ENCODE results near the gene ZNF543. TPM values are rescaled to one million over a fixed set of nuclear protein-coding genes. Genes with fewer than 3 reads are reported as not detected.
"Not testable (repeated sequence)": the region's sequence is repeated elsewhere in the genome, so short reads cannot be mapped to it uniquely, and the experiment has no call there.

The ZNF543 gene
- total RNA-seq, result 1 to 10 TPM; 7.0 to 7.5 TPM

DNA sequence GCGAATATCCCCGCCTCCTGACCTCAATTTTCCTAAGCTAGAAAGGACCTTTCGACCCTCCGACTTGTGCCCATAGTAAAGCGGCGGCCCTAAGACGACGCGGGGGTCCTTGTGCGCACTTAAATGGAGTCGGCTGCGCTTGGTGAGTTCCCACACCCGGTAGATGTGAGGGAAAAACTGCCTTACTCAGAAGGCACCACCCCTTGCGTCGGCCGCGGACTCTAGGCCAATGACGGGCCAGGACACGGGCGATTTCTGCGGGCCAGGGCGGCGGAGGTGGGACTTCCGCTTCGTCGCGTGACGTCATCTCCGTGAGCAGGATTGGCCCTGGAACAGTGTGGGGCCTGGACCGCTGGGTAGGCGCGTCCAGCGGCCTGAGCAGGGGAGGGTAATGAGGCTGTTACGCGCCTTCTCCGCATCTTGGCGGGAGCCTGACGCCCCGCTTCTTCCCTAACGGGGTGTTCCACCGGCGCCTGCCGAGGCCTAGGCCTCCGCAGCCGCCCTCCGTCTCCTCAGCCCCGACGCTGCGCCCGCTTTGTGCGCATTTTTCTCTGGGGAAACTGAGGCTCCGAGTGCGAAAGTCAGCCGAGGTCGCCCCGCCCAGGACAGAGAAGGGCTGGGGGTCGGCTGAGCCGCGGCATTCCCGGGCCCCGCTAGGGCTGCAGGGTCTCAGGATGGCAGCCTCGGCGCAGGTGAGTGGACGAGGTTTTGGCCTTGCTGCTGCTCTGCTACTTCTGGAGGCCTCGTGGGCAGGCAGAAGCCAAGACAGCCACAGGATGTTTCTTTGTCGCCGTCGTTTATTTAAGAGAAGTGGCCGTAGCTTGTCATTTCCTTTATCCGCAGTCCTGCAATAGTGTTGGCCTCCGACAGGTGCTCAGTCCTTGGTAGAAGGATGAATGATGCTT lies at the start of gene ZNF543:
Gene ZNF543 (plus strand): TSS at position 293 of the 905 bp plus-strand sequence. CDS start 382 bp downstream, at position 675.
- ATAC-seq (peak; percentile 97), DNase-seq (peak; percentile 96)
- Mint-ChIP-seq H3K27me3 (ENCODE audit: low read depth) (peaks cover 20% of the 10 kb centered on the region), H3K27ac (peak within 1 kb of the TSS; percentile 97), H3K4me1 (ENCODE audit: low read depth) (peaks cover 29% of the 10 kb centered on the region), H3K4me3 (peak within 1 kb of the TSS; percentile 92), H3K36me3 (ENCODE audit: low read depth) (peaks cover 42% of the 10 kb centered on the region), H3K9me3 (ENCODE audit: insufficient read depth) (peaks cover 3% of the 10 kb centered on the region)
- POLR2A ChIA-PET, result interaction anchor here (0.6 to 1.6 kb wide), 7 partner anchors 9 to 238 kb away, joined by 3 to 7 read pairs (median 3); partner anchors contain the start of genes ZNF304 and ZNF460
- CTCF ChIA-PET, result no interaction called here

DNA sequence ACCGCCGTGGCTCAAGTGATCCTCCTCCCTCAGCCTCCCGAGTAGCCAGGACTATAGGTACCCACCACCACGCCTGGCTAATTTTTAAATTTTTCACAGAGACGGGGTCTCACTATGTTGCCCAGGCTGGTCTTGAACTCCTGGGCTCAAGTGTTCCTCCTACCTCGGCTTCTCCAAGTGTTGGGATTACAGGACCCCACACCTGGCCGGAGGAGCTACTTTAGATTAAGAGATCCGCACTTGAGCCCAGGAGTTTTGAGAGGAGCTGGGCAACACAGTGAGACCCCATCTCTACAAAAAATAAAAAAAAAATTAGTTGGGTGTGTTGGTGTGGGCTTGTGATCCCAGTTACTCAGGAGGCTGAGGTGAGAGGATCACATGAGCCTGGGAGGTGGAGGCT lies 49.0 kb upstream of the ZNF543 start:
- H3K27ac Mint-ChIP-seq, result no peak overlapping the region
- no peaks in the 10 kb centered on the region for H3K4me1 Mint-ChIP-seq (ENCODE audit: low read depth)
- H3K27me3 Mint-ChIP-seq (ENCODE audit: low read depth), result no peaks in the 10 kb centered on the region
- no peak for ATAC-seq
- DNase-seq, result no peak
- POLR2A ChIA-PET, result no interaction called here
- no peaks in the 10 kb centered on the region for H3K9me3 Mint-ChIP-seq (ENCODE audit: insufficient read depth)
- CTCF ChIA-PET, result no interaction called here
- no peak overlapping the region for H3K4me3 Mint-ChIP-seq
- H3K36me3 Mint-ChIP-seq (ENCODE audit: low read depth), result peaks cover 22% of the 10 kb centered on the region

DNA sequence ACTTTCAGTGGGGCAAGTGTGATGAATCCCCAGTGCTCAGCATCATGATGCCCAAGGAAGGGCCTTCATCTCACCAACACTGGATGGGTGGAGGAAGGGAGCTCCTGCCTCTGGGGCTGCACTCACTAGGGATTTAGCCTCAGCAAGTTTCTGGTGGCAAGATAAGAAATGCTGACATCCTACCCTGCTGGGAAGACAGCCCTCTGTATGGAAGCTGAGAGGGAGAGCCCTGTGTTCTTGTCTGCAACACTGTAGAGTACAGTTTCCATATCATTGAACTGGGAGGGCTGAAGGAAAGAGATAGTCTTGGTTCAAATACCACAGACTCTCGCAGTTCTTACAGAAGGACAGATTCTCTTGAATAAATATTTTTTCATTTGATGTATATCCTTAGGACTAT lies 47.3 kb upstream of the ZNF543 start:
- Mint-ChIP-seq H3K9me3 (ENCODE audit: insufficient read depth) (no peaks in the 10 kb centered on the region), H3K4me3 (no peak overlapping the region), H3K4me1 (ENCODE audit: low read depth) (no peaks in the 10 kb centered on the region), H3K27ac (no peak overlapping the region), H3K27me3 (ENCODE audit: low read depth) (no peaks in the 10 kb centered on the region), H3K36me3 (ENCODE audit: low read depth) (peaks cover 21% of the 10 kb centered on the region)
- DNase-seq (no peak), ATAC-seq (no peak)
- POLR2A ChIA-PET, result interaction anchor here (1.1 kb wide), 1 partner anchor 9 kb away, joined by 3 read pairs; no protein-coding TSS in a partner anchor
- CTCF ChIA-PET, result no interaction called here

DNA sequence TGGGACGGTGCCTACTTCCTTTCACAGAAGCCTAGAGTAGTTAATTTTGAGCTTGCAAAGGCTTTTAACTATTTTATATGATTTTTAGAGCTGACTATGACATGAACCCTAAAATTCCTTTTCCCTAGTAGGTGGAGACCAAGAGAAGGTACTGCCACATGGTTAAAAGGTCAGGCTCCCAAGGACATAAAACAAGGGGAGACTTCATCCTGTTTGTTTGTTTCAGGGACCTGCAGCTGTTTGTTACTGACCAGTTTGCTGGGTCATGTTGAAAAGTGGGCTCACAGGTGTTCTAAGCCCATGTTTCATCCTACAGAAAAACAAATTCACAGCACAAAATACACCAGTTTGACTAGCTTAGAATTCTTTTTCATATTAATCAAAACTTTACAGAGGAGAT lies 43.8 kb upstream of the ZNF543 start:
- CTCF ChIA-PET, result no interaction called here
- ATAC-seq (no peak), DNase-seq (no peak)
- H3K27me3 Mint-ChIP-seq (ENCODE audit: low read depth), result no peaks in the 10 kb centered on the region
- H3K9me3 Mint-ChIP-seq (ENCODE audit: insufficient read depth), result no peaks in the 10 kb centered on the region
- no peak overlapping the region for H3K4me3 Mint-ChIP-seq
- POLR2A ChIA-PET, result interaction anchor here (1.0 kb wide), 1 partner anchor 35 kb away, joined by 4 read pairs; no protein-coding TSS in a partner anchor
- no peak overlapping the region for H3K27ac Mint-ChIP-seq
- H3K4me1 Mint-ChIP-seq (ENCODE audit: low read depth), result peaks cover 5% of the 10 kb centered on the region
- peaks cover 25% of the 10 kb centered on the region for H3K36me3 Mint-ChIP-seq (ENCODE audit: low read depth)

DNA sequence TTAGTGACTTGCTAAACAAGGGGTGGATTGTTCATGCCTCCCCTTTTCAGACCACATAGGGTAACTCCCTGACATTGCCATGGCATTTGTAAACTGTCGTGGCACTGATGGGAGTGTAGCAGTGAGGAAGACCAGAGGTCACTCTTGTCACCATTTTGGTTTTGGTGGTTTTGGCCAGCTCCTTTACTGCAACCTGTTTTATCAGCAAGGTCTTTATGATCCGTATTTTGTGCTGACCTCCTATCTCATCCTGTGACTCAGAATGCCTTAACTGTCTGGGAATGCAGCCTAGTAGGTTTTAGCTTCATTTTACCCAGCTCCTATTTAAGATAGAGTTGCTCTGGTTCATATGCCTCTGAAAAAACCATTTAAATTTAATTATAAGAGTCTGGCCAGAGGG lies 41.8 kb upstream of the ZNF543 start:
- Mint-ChIP-seq H3K4me1 (ENCODE audit: low read depth) (peaks cover 23% of the 10 kb centered on the region), H3K36me3 (ENCODE audit: low read depth) (peaks cover 33% of the 10 kb centered on the region)
- H3K27ac Mint-ChIP-seq; H3K4me3 Mint-ChIP-seq; POLR2A ChIA-PET; H3K9me3 Mint-ChIP-seq (ENCODE audit: insufficient read depth); H3K27me3 Mint-ChIP-seq (ENCODE audit: low read depth); ATAC-seq; DNase-seq; CTCF ChIA-PET: not testable (repeated sequence)

DNA sequence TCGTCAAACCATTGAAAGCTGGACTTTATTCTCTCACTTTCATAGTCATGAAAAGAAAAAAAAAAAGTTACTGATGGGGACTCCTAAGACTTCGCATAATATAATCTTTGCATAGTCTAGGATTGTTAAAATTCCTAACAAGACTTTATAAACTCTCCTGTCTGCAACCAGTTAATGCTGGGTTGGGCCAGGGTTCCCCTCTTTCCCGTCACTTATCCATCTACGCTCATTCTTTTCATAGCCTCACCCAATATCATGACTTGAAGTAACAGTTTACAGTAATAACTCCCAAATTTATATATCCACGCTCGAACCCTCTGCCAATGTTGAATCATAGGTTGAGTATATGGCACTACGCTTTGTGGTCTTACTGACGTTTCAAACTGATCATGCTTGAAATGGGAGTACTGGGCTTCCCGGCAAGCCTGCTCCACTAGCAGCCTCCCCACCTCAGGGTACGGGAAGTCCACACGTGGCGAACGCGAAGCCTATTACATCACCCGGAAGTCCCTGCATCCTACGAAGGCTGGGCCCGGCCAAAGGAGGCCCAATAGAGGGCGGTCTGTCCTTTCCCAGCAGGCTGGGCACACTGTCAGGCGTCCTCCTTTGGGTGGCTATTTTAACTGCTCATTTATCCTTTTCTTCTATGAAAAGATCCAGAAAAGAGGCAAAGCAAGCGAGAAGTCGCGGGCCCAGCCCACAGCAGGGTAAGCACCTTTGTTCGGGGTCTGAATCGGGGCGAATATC lies 40.7 kb upstream of the ZNF543 start:
- ChIA-PET POLR2A (interaction anchor here (1.0 kb wide), 1 partner anchor 42 kb away, joined by 7 read pairs; no protein-coding TSS in a partner anchor), CTCF (no interaction called here)
- DNase-seq (peak; percentile 85), ATAC-seq (peak; percentile 76)
- Mint-ChIP-seq H3K4me1 (ENCODE audit: low read depth) (peaks cover 33% of the 10 kb centered on the region), H3K27me3 (ENCODE audit: low read depth) (no peaks in the 10 kb centered on the region), H3K9me3 (ENCODE audit: insufficient read depth) (no peaks in the 10 kb centered on the region), H3K36me3 (ENCODE audit: low read depth) (peaks cover 37% of the 10 kb centered on the region), H3K4me3 (no peak overlapping the region), H3K27ac (no peak overlapping the region)

DNA sequence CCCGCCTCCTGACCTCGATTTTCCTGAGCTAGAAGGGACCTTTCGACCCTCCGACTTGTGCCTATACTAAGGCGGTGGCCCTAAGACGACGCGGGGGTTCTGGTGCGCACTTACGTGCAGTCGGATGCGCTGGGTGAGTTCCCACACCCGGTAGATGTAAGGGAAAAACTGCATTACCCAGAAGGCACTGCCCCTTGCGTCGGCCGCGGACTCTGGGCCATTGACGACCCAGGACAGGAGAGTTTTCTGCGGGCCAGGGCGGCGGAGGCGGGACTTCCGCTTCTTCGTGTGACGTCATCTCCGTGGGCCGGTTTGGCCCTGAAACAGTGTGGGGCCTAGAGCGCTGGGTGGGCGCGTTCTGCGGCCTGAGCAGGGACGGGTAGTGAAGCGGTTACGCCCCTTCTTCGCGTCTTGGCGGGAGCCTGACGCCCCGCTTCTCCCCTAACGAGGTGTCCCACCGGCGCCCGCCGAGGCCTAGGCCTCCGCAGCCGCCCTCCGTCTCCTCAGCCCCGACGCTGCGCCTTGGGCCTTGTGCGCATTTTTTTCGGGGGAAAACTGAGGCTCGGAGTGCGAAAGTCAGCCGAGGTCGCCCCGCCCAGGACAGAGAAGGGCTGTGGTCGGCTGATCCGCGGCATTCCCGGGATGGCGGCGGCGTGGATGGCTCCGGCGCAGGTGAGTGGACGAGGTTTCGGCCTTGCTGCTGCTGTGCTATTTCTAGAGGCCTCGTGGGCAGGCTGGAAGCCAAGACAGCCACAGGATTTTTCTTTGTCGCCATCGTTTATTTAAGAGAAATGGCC lies 39.9 kb upstream of the ZNF543 start, which contains the start of gene ZNF460:
Gene ZNF460 (plus strand): TSS at position 321 of the 797 bp plus-strand sequence. CDS start 322 bp downstream, at position 643.
- Mint-ChIP-seq H3K9me3 (ENCODE audit: insufficient read depth) (no peaks in the 10 kb centered on the region), H3K27me3 (ENCODE audit: low read depth) (no peaks in the 10 kb centered on the region), H3K27ac (no peak within 1 kb of the TSS), H3K4me3 (no peak within 1 kb of the TSS), H3K36me3 (ENCODE audit: low read depth) (peaks cover 41% of the 10 kb centered on the region), H3K4me1 (ENCODE audit: low read depth) (peaks cover 37% of the 10 kb centered on the region)
- ChIA-PET CTCF (no interaction called here), POLR2A (interaction anchor here (1.0 kb wide), 1 partner anchor 41 kb away, joined by 7 read pairs; no protein-coding TSS in a partner anchor)
- ATAC-seq (peak; percentile 93), DNase-seq (peak; percentile 98)

DNA sequence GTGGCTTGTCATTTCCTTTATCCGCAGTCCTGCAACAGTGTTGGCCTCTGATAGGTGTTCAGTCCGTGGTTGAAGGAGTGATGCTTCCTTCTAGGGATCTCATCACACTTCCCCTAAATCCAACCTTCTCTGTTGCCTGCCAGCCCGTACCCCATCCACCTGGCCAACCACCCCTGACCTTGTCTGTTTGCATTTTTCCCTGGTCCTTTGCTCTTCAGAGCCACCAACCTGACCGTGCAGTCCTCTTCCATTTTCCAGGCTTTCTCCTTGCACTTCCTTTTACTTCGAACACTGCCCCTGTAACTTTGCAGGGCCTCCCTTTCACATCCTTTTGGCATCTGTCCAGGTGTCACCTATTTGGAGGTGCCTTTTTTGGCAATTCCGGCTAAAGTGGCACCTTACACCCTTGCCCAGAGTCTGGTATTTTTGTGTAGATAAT lies 39.3 kb upstream of the ZNF543 start:
- Mint-ChIP-seq H3K36me3 (ENCODE audit: low read depth) (peaks cover 46% of the 10 kb centered on the region), H3K27ac (no peak overlapping the region), H3K4me3 (no peak overlapping the region), H3K9me3 (ENCODE audit: insufficient read depth) (no peaks in the 10 kb centered on the region), H3K27me3 (ENCODE audit: low read depth) (no peaks in the 10 kb centered on the region), H3K4me1 (ENCODE audit: low read depth) (peaks cover 40% of the 10 kb centered on the region)
- ATAC-seq (no peak), DNase-seq (peak; percentile 36)
- ChIA-PET CTCF (no interaction called here), POLR2A (no interaction called here)

DNA sequence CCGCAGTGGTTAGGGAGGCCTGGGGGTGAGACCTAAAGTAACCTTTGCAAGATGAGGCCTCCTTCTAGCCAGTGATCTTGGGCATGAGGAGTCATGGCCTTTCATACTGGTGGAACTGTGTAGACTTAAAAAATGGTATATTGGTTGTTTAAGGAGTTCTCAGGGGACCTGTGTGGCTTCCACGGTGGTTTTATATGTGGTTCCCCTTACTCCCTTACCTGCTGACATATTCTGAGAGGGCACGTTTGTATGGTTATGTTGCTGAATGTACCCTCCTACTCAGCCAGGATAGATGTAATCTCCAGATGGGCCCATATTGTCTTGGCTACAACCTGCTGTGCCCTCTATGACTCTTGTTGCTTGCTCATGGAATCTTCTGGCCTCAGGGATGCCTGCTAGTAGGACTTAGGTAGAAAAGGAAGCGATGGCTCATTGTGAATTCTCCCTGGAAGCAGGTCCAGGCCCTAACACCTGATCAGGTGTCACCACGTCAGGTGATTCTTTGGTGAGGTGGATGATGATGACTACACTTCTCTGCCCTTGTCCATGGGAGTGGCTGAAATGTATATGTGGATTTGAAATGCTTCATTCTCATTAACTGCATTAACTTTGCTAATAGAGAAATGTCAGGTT lies 38.1 kb upstream of the ZNF543 start:
- POLR2A ChIA-PET, result no interaction called here
- peaks cover 4% of the 10 kb centered on the region for H3K9me3 Mint-ChIP-seq (ENCODE audit: insufficient read depth)
- H3K27ac Mint-ChIP-seq, result peak overlapping the region; percentile 85
- no peaks in the 10 kb centered on the region for H3K27me3 Mint-ChIP-seq (ENCODE audit: low read depth)
- no peak overlapping the region for H3K4me3 Mint-ChIP-seq
- no peak for ATAC-seq
- H3K4me1 Mint-ChIP-seq (ENCODE audit: low read depth), result peaks cover 46% of the 10 kb centered on the region
- CTCF ChIA-PET, result interaction anchor here (0.6 kb wide), 1 partner anchor 692 kb away, joined by 3 read pairs; no protein-coding TSS in a partner anchor
- peak; percentile 21 for DNase-seq
- H3K36me3 Mint-ChIP-seq (ENCODE audit: low read depth), result peaks cover 55% of the 10 kb centered on the region

DNA sequence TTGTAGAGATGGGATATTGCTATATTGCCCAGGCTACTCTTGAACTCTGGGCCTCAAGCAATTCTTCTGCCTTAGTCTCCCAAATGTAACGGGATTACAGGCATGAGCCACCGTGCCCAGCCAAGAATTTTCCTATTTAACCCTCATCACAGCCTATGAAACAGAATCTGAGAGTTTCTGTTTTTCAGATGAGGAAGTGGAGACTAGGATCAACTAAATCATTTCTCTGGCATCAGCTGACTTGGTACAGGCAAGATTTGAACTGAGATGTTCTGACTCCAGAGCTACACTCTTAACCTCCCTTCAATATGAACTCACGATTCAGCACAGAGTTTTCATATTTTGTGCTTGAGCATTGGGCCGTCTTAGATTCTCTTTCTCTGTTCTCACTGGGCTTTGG lies 31.9 kb upstream of the ZNF543 start:
- DNase-seq (no peak), ATAC-seq (no peak)
- Mint-ChIP-seq H3K27ac (no peak overlapping the region), H3K4me3 (no peak overlapping the region), H3K27me3 (ENCODE audit: low read depth) (no peaks in the 10 kb centered on the region), H3K36me3 (ENCODE audit: low read depth) (peaks cover 85% of the 10 kb centered on the region), H3K4me1 (ENCODE audit: low read depth) (peaks cover 23% of the 10 kb centered on the region), H3K9me3 (ENCODE audit: insufficient read depth) (peaks cover 41% of the 10 kb centered on the region)
- POLR2A ChIA-PET, result no interaction called here
- CTCF ChIA-PET, result no interaction called here

DNA sequence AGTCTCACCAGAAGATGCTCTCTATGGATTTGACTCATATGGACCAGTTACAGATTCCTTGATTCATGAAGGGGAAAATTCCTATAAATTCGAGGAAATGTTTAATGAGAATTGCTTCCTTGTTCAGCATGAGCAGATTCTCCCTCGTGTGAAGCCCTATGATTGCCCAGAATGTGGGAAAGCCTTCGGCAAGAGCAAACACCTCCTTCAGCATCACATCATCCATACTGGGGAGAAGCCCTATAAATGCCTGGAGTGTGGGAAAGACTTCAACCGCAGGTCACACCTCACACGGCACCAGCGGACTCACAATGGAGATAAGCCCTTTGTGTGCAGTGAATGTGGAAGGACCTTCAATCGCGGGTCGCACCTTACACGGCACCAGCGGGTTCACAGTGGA lies 29.3 kb upstream of the ZNF543 start:
- Mint-ChIP-seq H3K9me3 (ENCODE audit: insufficient read depth) (peaks cover 61% of the 10 kb centered on the region), H3K36me3 (ENCODE audit: low read depth) (peaks cover 93% of the 10 kb centered on the region), H3K27me3 (ENCODE audit: low read depth) (no peaks in the 10 kb centered on the region), H3K27ac (no peak overlapping the region), H3K4me1 (ENCODE audit: low read depth) (peaks cover 5% of the 10 kb centered on the region), H3K4me3 (no peak overlapping the region)
- ATAC-seq (no peak), DNase-seq (no peak)
- CTCF ChIA-PET, result no interaction called here
- POLR2A ChIA-PET, result no interaction called here

Data from activated CD8-positive, alpha-beta T cell treated with anti-CD3 and anti-CD28 coated beads, Interleukin-2, amount 10 ng/mL, durations not matched to agents 7 days and 5 days (primary cell).